ENCODE measurements around the gene ZNF593OS.

- TF ChIP-seq EZH2 (IDR thresholded peaks at IDR 0.05) (no peak), POLR2A (IDR thresholded peaks at IDR 0.05; ENCODE audit: borderline replicate concordance, extremely low read depth, insufficient read depth, insufficient read length) (no peak), CTCF (IDR thresholded peaks at IDR 0.05 in 2 of 3, conservative IDR thresholded peaks at IDR 0.05 in 1 of 3; ENCODE audit: borderline replicate concordance in 1 of 3, insufficient read depth in 1 of 3, low read depth in 2 of 3, low read length in 2 of 3) (no peak), EGR1 (IDR thresholded peaks at IDR 0.05; ENCODE audit: low read depth) (no peak), POLR2AphosphoS5 (IDR thresholded peaks at IDR 0.05; ENCODE audit: low read depth, low read length) (no peak)
Measured at GRCh38 chr1:26163684-26164035, 8.0 kb downstream of the ZNF593OS start.
